Heart left ventricle (tissue), 16 donors: ENCODE measurements around the gene SNORC. TPM values are rescaled to one million over a fixed set of nuclear protein-coding genes. Genes with fewer than 3 reads are reported as not detected.
A peak's percentile ranks its signal among the peaks of the same experiment; 100 is the strongest.

Source experiments
- ATAC-seq, 4 donors: fragments of 200-7000 bp; cut with Tn5 transposase; one replicate each; pipeline ENCODE4 v1.9.1; 2020 to 2022; ENCODE audit warnings: moderate library complexity in 4 of 4, mild to moderate bottlenecking in 3 of 4, moderate number of reproducible peaks in 1 of 4
- DNase-seq, 5 donors: peaks; one replicate each; pipeline ENCODE4 v3.0.0-alpha.2; 2020
- H3K27ac ChIP-seq, 12 donors: fragments of 200-600 bp; sonication (generic) in 4 of 12; one replicate each; pipeline versions ENCODE4 v1.5.0 to v1.8.0; 2016 to 2022; ENCODE audit warnings: mild to moderate bottlenecking in 2 of 12
- H3K27me3 ChIP-seq, 9 donors: fragments of 200-600 bp; sonication (generic) in 2 of 9; one replicate each; pipeline versions ENCODE4 v1.5.1 to v1.8.0; 2016 to 2022; ENCODE audit warnings: mild to moderate bottlenecking in 3 of 9
- H3K36me3 ChIP-seq, 9 donors: fragments of 200-600 bp; sonication (generic) in 2 of 9; one replicate each; pipeline versions ENCODE4 v1.5.0 to v1.8.0; 2018 to 2022; ENCODE audit warnings: mild to moderate bottlenecking in 2 of 9
- H3K4me1 ChIP-seq, 12 donors: fragments of 200-600 bp; sonication (generic) in 4 of 12; one replicate each; pipeline versions ENCODE4 v1.5.0 to v1.8.0; 2016 to 2022; ENCODE audit warnings: mild to moderate bottlenecking in 3 of 12
- H3K4me3 ChIP-seq, 12 donors: fragments of 200-600 bp; sonication (generic) in 4 of 12; one replicate each; pipeline versions ENCODE4 v1.5.0 to v1.8.0; 2017 to 2022; ENCODE audit warnings: mild to moderate bottlenecking in 9 of 12, moderate library complexity in 4 of 12
- H3K9me3 ChIP-seq, 12 donors: fragments of 200-600 bp; sonication (generic) in 4 of 12; one replicate each; pipeline versions ENCODE4 v1.5.0 to v1.8.0; 2016 to 2022; ENCODE audit warnings: mild to moderate bottlenecking in 1 of 12
- POLR2A ChIP-seq, 2 donors: fragments of 450-650 bp; IDR thresholded peaks; one replicate each; pipeline ENCODE4 v1.6.1; 2017; ENCODE audit warnings: antibody characterized with exemption in 2 of 2, mild to moderate bottlenecking in 2 of 2, moderate library complexity in 2 of 2
- whole genome bisulfite sequencing, 4 donors: extraction: QIAGEN DNeasy Blood & Tissue Kit in 2 of 4; methylation state at CpG; one replicate each; pipeline versions ENCODE4 v1.1.5 to v1.1.7; 2013 to 2018; 5-methylcytosine and 5-hydroxymethylcytosine counted together
- intact Hi-C, 10 donors: fragments of 100-400 bp; cut with DNase I; formaldehyde crosslinking; loops; one replicate each; pipeline versions ENCODE4 v1.11.1 to v1.14.2; 2022
- polyA plus RNA-seq, 2 donors: library from polyadenylated mRNA; stranded (reverse); fragments of 200-250 nt; gene quantifications; one replicate each; pipeline ENCODE4 v1.2.3, GENCODE V29; 2013
- total RNA-seq, 9 donors: library from RNA; depleted of rRNA in 2 of 9; stranded (reverse); fragments of >200 nt in 2 of 9; fragmentation: NEBNext Ultra II Directional in 3 of 9; extraction: Animal tissue kit (Norgen Biotek cat#: 25700) in 3 of 9; gene quantifications; one replicate each; pipeline versions ENCODE4 v1.1.0 to v1.2.4, GENCODE V29; 2016 to 2023
- TF ChIP-seq, protein P1 (sequence below), 12 donors: fragments of 200-600 bp; sonication (generic) in 4 of 12; IDR thresholded peaks; one replicate each; pipeline versions ENCODE4 v1.5.0 to v1.8.0; 2018 to 2022; ENCODE audit warnings: antibody characterized with exemption in 12 of 12, mild to moderate bottlenecking in 5 of 12
- donor health status: ischemic (EF 13 %, LVEDD 7.1; RV severe dilation, severe dysfunction).
- donor health status: healthy with polysubstance abuse.
- donor health status: DM: no; HTN: yes; CAD: no.
- donor health status: DM: no; HTN: no; CAD: no.
- donor health status: ischemic (EF 25% LVEDD 6.9; RV normal size, moderate dysfunction).
- donor health status: ischemic (EF 25% LVEDD 5.7; RV mildly dilated, moderate dysfunction).
- donor health status: healthy.
- donor health status: DM: yes; HTN: yes; CAD: no.
- donor health status: ischemic (EF 35%, LVEDD 5.7; RV mildly dilated, moderate dysfunction).
- donor health status: nonischemic (EF 11% LVEDD 7.7; RV severe dilation, severe dysfunction).
- donor health status: DM: yes; HTN: yes; CAD: no.
- donor health status: PGD.
- donor health status: ischemic (EF 29% LVEDD 5.4; RV normal size, mild dysfunction).
- donor health status: nonischemic (EF 23%, LVEDD 6.1; RV moderate dilation, normal function).

The SNORC gene
- total and polyA plus RNA-seq, 11 donors = 0.38 to 2.9 (median 0.74) TPM

- DNase-seq = no peak
- Histone ChIP-seq H3K4me1 (no peaks in the 10 kb centered on the region), H3K36me3 (no peaks in the 10 kb centered on the region), H3K27me3 (peaks cover 0 to 41% (median 9%) of the 10 kb centered on the region in 9 donors), H3K27ac (no peak overlapping the region), H3K4me3 (no peak overlapping the region), H3K9me3 (peaks cover 0 to 21% (median 8%) of the 10 kb centered on the region in 12 donors)
- intact Hi-C loops = no loop called here
- WGBS, 4 donors = 42 to 53% (median 47%) methylated on average over 1 of the region's 1 CpG
- TF ChIP-seq, protein P1, sequence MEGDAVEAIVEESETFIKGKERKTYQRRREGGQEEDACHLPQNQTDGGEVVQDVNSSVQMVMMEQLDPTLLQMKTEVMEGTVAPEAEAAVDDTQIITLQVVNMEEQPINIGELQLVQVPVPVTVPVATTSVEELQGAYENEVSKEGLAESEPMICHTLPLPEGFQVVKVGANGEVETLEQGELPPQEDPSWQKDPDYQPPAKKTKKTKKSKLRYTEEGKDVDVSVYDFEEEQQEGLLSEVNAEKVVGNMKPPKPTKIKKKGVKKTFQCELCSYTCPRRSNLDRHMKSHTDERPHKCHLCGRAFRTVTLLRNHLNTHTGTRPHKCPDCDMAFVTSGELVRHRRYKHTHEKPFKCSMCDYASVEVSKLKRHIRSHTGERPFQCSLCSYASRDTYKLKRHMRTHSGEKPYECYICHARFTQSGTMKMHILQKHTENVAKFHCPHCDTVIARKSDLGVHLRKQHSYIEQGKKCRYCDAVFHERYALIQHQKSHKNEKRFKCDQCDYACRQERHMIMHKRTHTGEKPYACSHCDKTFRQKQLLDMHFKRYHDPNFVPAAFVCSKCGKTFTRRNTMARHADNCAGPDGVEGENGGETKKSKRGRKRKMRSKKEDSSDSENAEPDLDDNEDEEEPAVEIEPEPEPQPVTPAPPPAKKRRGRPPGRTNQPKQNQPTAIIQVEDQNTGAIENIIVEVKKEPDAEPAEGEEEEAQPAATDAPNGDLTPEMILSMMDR (IDR thresholded peaks at IDR 0.05) = no peak
- TF ChIP-seq POLR2A (IDR thresholded peaks at IDR 0.05) = no peak
- no peak for ATAC-seq
Observed at GRCh38 chr2:232911712-232912277, 41.7 kb downstream of the SNORC start.

DNA sequence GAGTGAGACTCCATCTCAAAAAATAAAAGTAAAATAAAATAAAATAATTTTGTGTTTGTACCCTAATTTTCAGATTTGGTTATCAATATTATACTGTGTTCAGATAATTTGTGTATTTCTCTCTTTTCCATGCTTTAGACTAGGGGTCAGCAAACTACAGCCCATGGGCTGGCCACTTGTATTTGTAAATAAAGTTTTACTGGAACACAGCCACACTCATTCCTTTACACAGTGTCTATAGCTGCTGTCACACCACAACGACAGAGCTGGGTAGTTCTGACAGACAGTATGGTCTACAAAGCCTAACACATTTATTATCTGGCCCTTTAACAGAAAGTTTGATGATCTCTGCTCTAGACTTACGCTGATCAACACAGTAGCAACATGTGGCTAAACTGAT, 43.8 kb downstream of the SNORC start:
- Histone ChIP-seq H3K9me3 (peaks cover 0 to 21% (median 8%) of the 10 kb centered on the region in 12 donors), H3K36me3 (no peaks in the 10 kb centered on the region), H3K27ac (no peak overlapping the region), H3K4me3 (no peak overlapping the region), H3K4me1 (no peaks in the 10 kb centered on the region), H3K27me3 (peaks cover 0 to 49% (median 15%) of the 10 kb centered on the region in 9 donors)
- intact Hi-C loops = no loop called here
- TF ChIP-seq, protein P1 (IDR thresholded peaks at IDR 0.05) = no peak
- no peak for TF ChIP-seq POLR2A (IDR thresholded peaks at IDR 0.05)
- ATAC-seq (no peak), DNase-seq (no peak)
- WGBS, 4 donors = 64 to 75% (median 72%) methylated on average over 2 of the region's 2 CpGs

DNA sequence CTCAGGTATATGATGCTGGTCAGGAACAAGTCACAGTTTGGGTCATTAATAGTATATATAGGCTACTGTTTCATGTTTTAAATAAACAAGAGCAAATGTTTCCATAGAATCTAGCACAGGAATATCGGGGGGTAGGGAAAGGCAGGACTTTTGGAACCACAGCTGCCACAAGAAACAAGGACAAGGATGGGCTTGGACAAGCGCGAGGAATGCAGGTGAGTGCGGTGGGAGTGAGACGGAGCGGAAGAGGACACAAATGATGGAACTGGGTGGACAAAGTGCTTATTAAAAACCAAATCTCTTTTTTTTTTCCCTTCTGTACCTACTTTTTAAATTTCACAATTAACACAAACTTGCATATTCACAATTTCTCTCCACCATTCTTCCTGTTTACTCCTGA, 49.1 kb downstream of the SNORC start:
- Histone ChIP-seq H3K4me1 (no peaks in the 10 kb centered on the region), H3K27ac (no peak overlapping the region), H3K36me3 (no peaks in the 10 kb centered on the region), H3K27me3 (peaks cover 0 to 62% (median 15%) of the 10 kb centered on the region in 9 donors), H3K4me3 (no peak overlapping the region), H3K9me3 (peaks cover 0 to under 1% (median 0%) of the 10 kb centered on the region in 12 donors)
- intact Hi-C loops = no loop called here
- no peak for DNase-seq
- 93 to 98% (median 95%) methylated on average over 6 of the region's 6 CpGs for WGBS, 4 donors
- TF ChIP-seq, protein P1 (IDR thresholded peaks at IDR 0.05) = no peak
- no peak for TF ChIP-seq POLR2A (IDR thresholded peaks at IDR 0.05)
- no peak for ATAC-seq

GRCh38 chr2:232920055-232920454, 50.0 kb downstream of the SNORC start:
- WGBS, 4 donors = 42 to 63% (median 49%) methylated on average over 8 to 11 of the region's 11 CpGs
- ATAC-seq (no peak), DNase-seq (no peak)
- H3K4me1 ChIP-seq = no peaks in the 10 kb centered on the region
- peaks cover 4 to 70% (median 16%) of the 10 kb centered on the region in 9 donors for H3K27me3 ChIP-seq
- H3K4me3 ChIP-seq = peak overlapping the region in 1 of 12 donors; percentile 10
- no peak for TF ChIP-seq POLR2A (IDR thresholded peaks at IDR 0.05)
- TF ChIP-seq, protein P1 (IDR thresholded peaks at IDR 0.05) = no peak
- no peak overlapping the region for H3K27ac ChIP-seq
- peaks cover 0 to 7% (median 0%) of the 10 kb centered on the region in 12 donors for H3K9me3 ChIP-seq
- no peaks in the 10 kb centered on the region for H3K36me3 ChIP-seq
- intact Hi-C loops = no loop called here
